Hepatic stellate cell (primary cell): ENCODE measurements around the gene GGNBP2.
A peak's percentile ranks its signal among the peaks of the same experiment; 100 is the strongest.

ENCODE experiments used
- DNase-seq: peaks from one replicate; pipeline ENCODE4 v3.0.0; 2011; ENCODE audit warnings: low spot score

Gene GGNBP2

GRCh38 chr17:36566081-36566480 is 21.4 kb downstream of the GGNBP2 start:
- DNase-seq = no peak

DNA sequence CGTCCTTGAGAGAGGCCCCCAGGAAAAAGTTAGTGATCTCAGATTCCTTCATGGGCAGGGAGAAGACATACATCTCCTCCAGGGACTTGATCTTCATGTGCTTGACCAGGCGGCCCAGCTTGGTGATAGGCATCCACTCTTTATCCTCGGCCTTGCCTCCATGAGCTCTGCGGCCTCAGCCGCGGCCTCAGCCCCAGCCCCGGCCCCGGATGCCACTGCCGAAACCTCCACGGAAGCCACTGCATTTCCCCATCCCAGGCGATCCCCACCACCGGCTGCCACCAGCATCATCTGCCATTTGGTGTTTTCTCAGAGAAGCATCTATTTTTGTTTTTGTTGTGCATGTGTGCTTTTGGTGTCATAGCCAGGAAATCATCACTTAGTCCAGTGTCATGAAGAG is 30.3 kb downstream of the GGNBP2 start:
- no peak for DNase-seq

- no peak for DNase-seq
Observed at GRCh38 chr17:36576793-36577192, 32.1 kb downstream of the GGNBP2 start.

GRCh38 chr17:36578671-36579070 is 34.0 kb downstream of the GGNBP2 start:
- no peak for DNase-seq

DNA sequence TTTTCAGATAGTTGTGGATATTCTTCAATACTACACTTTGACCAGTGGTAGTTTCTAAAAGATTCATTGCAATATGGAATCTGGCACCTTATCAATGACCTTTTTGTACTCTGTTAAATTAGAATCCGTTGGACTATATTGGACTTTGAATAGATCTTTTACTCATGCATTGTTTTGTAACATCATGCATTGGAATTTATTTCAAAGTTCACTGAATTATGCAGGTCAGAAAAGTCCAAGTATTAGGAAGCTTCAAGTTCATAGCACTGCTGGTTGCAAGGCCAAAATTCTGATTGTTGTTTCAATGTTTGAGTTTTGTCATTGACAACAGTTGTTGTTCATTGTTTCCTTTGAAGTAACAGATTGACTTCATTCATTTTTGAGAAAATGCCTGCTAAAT is 39.1 kb downstream of the GGNBP2 start:
- DNase-seq = no peak

GRCh38 chr17:36586138-36586537 is 41.4 kb downstream of the GGNBP2 start:
- DNase-seq = no peak

DNA sequence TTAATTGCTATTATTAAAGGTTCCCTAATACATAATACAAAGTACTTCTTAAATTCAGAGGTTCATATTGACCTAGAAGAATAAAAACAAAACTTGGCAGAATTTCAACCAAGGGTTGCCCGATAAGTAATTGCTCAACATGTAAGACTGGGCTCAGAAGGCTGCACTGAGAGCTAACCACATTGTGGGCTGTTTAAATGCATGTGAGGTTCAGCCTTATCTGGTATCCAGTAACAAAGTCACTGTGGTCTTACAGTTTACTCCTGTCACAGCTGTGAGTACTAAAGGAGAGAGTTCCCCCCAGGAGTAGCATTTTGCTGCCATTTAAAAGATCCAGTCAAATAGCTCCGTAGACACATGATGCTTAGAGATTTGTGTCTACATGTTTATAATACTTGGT is 45.4 kb downstream of the GGNBP2 start:
- DNase-seq = no peak

DNA sequence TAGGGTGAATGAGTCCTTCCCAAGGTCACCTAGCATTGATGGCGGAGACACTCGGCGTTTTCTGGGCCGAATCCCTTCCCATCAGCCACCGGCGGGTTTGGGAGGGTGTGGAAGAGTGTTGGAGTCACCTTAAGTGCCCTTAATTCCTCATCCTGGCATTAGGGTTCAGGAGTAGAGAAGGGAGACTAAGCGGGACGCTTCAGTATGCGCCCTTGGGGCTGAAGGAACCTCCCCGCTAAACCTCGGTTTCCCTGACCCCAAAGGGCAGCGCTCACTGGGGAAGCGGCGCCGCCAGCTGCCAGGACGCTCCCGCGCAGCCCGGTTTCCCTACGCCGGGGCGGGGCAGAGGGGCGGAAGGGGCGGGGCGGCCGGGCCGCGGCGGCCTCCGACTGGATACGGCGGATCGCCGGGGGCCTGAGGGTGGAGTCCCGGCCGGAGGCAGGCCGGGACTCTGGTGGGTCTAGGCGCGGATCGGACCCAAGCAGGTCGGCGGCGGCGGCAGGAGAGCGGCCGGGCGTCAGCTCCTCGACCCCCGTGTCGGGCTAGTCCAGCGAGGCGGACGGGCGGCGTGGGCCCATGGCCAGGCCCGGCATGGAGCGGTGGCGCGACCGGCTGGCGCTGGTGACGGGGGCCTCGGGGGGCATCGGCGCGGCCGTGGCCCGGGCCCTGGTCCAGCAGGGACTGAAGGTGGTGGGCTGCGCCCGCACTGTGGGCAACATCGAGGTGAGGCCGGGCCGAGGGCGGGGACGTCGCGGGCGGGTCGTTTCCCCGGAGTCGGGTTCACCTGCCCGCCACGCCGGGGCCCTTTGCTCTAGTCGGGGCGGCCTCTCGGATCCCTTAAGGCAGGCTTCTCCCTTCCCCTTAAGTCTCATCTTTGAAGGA is 47.0 kb downstream of the GGNBP2 start, which contains the start of gene DHRS11:
DHRS11 (plus strand) TSS at position 446 of the 882 bp plus-strand sequence; CDS start at position 577, 131 bp downstream.
- peak; percentile 95 for DNase-seq

- no peak for DNase-seq
Observed at GRCh38 chr17:36592316-36592715, 47.6 kb downstream of the GGNBP2 start.

DNA sequence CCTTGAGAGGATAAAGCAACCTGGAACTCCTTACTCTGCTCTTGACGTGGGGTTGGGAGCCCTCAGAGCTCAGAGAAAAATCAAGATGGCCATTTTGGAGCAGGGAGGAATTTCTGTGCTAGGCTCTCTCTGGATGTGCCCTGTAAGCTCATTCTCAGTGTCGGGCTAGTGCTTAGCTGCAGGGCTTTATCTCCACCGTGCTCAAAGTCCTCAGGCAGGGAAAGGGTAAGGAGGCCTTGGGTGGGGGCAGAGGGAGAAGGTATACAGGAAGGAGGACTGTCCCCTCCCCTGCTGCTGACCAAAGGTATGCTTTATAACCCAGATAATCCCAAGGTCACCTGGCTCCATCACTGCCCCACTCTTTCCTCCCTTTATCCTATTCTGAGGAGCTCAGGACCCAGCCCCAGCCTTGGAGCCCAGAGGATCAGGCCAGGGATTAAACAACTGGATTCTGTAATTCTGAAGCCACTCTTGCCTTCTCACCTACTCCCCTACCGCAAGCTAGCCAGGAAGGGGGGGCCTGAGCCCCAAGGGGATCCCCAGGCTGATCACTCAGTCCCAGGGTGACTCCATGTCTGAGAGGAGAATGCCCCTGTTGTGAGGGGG is 48.1 kb downstream of the GGNBP2 start:
- DNase-seq = no peak

- DNase-seq = no peak
Observed at GRCh38 chr17:36593656-36594316, 49.1 kb downstream of the GGNBP2 start.

DNA sequence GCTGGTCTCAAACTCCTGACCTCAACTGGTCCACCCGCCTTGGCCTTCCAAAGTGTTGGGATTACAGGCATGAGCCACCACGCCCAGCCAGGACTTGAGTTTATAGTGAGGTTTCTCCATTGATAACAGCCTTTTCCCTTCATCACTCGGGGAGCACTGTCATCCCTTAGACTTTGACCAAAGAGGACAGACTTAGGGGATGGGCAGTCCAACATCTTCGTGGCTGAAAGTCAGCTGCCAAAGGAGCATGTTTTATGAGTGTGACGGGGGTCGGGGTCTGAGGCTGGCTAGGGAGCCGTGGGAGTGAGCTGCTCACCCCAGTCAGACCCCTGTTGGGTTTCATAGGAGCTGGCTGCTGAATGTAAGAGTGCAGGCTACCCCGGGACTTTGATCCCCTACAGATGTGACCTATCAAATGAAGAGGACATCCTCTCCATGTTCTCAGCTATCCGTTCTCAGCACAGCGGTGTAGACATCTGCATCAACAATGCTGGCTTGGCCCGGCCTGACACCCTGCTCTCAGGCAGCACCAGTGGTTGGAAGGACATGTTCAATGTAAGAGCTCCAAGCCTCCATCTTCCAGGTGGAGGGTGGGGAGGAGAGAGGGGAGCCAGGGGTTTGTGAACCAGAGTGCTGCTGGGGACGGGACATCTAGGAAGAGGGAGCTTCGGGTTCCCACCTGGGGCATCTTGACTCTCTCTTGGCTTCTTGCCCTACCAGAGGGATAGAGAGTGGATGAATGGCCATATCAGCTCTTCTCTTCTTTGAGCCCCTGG is 50.1 kb downstream of the GGNBP2 start:
- DNase-seq = no peak

GRCh38 chr17:36597226-36597625 is 52.5 kb downstream of the GGNBP2 start:
- DNase-seq = no peak

DNA sequence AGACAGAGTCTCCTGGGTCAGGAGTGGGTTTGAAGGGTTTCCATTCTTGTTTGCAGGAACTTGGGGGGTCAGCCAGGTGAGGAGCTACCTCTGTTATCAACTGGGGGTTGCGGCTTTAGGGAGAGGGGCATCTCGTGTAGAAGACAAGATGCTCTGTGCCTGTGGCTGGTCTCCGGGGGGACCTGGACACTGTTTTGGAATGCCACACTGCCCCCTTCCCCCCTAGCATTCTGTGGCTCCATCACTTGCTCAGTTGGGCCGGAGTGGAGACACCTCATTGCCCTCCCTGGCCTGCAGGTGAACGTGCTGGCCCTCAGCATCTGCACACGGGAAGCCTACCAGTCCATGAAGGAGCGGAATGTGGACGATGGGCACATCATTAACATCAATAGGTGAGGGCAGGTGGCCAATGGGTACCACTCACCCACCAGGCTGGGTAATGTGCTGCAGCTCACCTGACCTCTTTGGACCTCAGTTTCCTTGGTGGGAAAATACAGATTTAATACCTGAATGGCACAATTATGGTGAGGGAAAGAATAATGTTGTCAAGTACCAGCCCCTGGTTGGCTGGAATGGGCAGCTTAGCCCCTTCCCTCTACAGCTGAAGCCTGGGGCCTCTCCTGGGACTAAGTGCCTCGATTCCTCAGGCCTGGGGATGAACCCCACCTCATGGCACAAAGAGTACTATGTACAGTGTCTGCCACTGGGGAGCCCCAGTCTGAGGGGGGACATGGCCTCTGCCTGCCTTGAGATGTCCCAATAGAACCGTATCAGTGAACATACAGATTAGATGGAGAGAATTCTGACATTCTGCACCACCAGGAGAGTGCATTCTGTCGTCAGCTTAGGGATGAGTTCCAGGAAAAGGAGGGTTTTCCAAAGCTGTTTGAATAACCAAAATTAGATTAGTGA is 53.4 kb downstream of the GGNBP2 start:
- no peak for DNase-seq

- no peak for DNase-seq
Observed at GRCh38 chr17:36598951-36599401, 54.3 kb downstream of the GGNBP2 start.

DNA sequence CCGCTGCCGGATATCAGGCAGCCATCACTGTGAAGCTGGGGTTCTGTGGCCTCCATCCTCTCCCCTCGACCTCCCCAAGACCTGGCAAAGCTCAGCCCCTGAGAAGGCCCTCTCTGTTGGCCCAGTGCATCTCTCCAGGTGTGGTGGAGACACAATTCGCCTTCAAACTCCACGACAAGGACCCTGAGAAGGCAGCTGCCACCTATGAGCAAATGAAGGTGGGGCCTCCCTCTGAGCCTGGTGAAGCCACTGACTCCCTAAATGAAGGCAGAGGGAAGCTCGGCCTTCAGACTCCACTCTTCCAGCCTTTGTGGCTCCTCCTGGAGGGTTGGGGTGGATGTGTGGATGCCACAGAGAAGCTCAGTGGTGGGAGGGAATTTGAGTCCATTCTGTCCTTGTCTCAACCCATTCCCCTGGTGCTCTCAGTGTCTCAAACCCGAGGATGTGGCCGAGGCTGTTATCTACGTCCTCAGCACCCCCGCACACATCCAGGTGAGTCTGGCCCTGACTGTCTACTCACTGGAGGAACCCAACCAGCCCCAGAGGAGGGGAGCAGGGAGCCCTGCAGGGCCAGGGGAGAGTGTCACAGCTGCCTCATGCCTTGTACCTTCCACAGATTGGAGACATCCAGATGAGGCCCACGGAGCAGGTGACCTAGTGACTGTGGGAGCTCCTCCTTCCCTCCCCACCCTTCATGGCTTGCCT is 55.0 kb downstream of the GGNBP2 start:
- no peak for DNase-seq

DNA sequence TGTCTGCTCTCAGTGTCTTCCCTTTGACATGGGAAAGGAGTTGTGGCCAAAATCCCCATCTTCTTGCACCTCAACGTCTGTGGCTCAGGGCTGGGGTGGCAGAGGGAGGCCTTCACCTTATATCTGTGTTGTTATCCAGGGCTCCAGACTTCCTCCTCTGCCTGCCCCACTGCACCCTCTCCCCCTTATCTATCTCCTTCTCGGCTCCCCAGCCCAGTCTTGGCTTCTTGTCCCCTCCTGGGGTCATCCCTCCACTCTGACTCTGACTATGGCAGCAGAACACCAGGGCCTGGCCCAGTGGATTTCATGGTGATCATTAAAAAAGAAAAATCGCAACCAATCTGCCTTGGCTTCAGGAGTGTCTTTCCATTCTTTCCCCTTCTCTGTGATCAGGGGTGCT is 55.7 kb downstream of the GGNBP2 start:
- DNase-seq = no peak

GRCh38 chr17:36600936-36601302 is 56.2 kb downstream of the GGNBP2 start:
- no peak for DNase-seq

- peak; percentile 96 for DNase-seq
Observed at GRCh38 chr17:36601303-36602029, 56.7 kb downstream of the GGNBP2 start, which contains the start of gene MRM1. TSS of gene MRM1 (plus strand) at chr17:36601583. CDS start at chr17:36601811, 228 bp downstream.
